Measurements from ENCODE around the gene RXFP3. TPM values are rescaled to one million over a fixed set of nuclear protein-coding genes. Genes with fewer than 3 reads are reported as not detected.
"Not testable (repeated sequence)": the region's sequence is repeated elsewhere in the genome, so short reads cannot be mapped to it uniquely, and the experiment has no call there.

RXFP3 gene
- total RNA-seq, 4 donors from 2014 or later: not detected

GRCh38 chr5:33905381-33905780 lies 30.8 kb upstream of the RXFP3 start:
- 95 to 96% methylated on average over 1 of the region's 1 CpG for WGBS, 2 donors
- no peak for DNase-seq (ENCODE audit: low spot score in 2 of 2)
- intact Hi-C loops (cut with DNase I; ENCODE audit: low total_unique reads): no loop called here
- H3K4me3 ChIP-seq (ENCODE audit: low read depth, poor library complexity, severe bottlenecking): no peak overlapping the region
- TF ChIP-seq POLR2A (IDR thresholded peaks at IDR 0.05): no peak
- TF ChIP-seq, protein P1, sequence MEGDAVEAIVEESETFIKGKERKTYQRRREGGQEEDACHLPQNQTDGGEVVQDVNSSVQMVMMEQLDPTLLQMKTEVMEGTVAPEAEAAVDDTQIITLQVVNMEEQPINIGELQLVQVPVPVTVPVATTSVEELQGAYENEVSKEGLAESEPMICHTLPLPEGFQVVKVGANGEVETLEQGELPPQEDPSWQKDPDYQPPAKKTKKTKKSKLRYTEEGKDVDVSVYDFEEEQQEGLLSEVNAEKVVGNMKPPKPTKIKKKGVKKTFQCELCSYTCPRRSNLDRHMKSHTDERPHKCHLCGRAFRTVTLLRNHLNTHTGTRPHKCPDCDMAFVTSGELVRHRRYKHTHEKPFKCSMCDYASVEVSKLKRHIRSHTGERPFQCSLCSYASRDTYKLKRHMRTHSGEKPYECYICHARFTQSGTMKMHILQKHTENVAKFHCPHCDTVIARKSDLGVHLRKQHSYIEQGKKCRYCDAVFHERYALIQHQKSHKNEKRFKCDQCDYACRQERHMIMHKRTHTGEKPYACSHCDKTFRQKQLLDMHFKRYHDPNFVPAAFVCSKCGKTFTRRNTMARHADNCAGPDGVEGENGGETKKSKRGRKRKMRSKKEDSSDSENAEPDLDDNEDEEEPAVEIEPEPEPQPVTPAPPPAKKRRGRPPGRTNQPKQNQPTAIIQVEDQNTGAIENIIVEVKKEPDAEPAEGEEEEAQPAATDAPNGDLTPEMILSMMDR (IDR thresholded peaks at IDR 0.05): no peak

- 85 to 87% methylated on average over 7 of the region's 7 CpGs for WGBS, 2 donors
Observed at GRCh38 chr5:33906248-33906647, 29.9 kb upstream of the RXFP3 start.

DNA sequence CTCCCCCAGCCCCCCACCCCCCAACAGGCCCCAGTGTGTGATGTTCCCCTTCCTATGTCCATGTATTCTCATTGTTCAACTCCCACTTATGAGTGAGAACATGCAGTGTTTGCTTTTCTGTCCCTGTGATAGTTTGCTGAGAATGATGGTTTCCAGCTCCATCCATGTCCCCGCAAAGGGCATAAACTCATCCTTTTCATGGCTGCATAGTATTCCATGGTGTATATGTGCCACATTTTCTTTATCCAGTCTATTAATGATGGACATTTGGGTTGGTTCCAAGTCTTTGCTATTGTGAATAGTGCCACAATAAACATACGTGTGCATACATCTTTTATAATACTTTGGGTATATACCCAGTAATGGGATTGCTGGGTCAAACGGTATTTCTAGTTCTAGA lies 21.3 kb upstream of the RXFP3 start:
- H3K4me3 ChIP-seq (ENCODE audit: low read depth, poor library complexity, severe bottlenecking); intact Hi-C loops (cut with DNase I; ENCODE audit: low total_unique reads); DNase-seq (ENCODE audit: low spot score in 2 of 2): not testable (repeated sequence)
- 92 to 94% methylated on average over 3 of the region's 3 CpGs for WGBS, 2 donors

More at GRCh38 chr5:33906248-33906647, 29.9 kb upstream of the RXFP3 start:
- DNase-seq (ENCODE audit: low spot score in 2 of 2); H3K4me3 ChIP-seq (ENCODE audit: low read depth, poor library complexity, severe bottlenecking); intact Hi-C loops (cut with DNase I; ENCODE audit: low total_unique reads): not testable (repeated sequence)

DNA sequence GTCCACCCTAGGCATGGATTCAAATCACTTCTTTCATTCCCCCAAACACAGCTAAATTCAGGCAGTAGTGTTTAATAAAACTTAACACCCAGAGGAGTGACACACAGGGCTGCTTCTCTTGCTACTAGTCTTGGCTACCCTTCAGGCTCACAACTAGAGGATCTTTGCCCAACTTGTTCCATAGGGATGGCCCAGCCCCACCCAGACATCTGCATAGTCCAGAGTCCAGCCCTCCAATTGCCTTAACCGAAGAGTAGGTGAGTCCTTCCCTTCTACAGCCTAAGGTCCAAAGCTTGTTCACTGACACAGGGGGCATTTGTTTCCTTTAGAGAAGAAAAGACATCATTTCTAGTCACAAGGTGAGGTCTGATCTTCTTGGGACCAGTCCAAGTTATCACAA lies 15.2 kb upstream of the RXFP3 start:
- intact Hi-C loops (cut with DNase I; ENCODE audit: low total_unique reads): no loop called here
- DNase-seq (ENCODE audit: low spot score in 2 of 2): no peak
- 85% methylated on average over 1 of the region's 1 CpG for WGBS, 2 donors
- no peak for TF ChIP-seq POLR2A (IDR thresholded peaks at IDR 0.05)
- TF ChIP-seq, protein P1 (IDR thresholded peaks at IDR 0.05): no peak
- H3K4me3 ChIP-seq (ENCODE audit: low read depth, poor library complexity, severe bottlenecking): no peak overlapping the region

DNA sequence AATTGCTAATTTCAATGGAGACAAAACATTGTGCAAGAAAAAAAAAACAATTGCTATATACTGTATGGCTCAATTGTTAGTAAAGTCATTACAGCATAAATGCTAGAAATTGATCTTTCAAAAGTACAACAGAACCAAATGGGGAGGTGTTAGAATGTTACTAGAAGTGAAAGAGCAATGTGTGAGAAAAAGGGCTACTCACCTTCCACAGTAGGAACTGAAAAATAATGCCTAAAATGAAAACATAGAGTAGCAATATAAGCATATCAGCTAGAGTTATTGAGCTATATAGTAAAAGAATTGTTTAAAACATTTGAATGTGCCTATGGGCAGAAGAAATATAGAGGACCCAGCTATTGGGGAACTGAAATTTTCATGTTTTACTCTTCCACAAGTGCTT lies 10.9 kb upstream of the RXFP3 start:
- intact Hi-C loops (cut with DNase I; ENCODE audit: low total_unique reads): no loop called here
- no peak overlapping the region for H3K4me3 ChIP-seq (ENCODE audit: low read depth, poor library complexity, severe bottlenecking)
- TF ChIP-seq, protein P1 (IDR thresholded peaks at IDR 0.05): no peak
- TF ChIP-seq POLR2A (IDR thresholded peaks at IDR 0.05): no peak
- DNase-seq (ENCODE audit: low spot score in 2 of 2): no peak

DNA sequence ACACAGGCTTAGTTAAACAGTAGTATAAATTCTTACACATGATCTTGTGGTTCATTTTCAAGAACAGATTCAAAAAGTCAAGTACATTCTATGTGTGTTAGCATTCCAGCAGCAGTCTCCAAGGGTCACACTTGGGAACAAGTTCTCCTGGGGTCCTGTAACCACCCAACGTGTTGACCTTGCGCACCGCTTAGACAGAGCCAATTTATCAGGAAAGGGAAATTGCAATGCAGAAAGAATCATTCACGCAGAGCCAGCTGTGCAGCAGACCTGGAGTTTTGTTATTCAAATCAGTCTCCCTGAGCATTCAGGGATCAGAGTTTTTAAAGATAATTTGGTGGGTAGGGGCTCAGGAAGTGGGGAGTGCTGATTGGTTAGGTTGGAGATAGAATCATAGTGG lies 8.5 kb upstream of the RXFP3 start:
- H3K4me3 ChIP-seq (ENCODE audit: low read depth, poor library complexity, severe bottlenecking): no peak overlapping the region
- WGBS, 2 donors: 51 to 60% methylated on average over 4 of the region's 4 CpGs
- TF ChIP-seq POLR2A (IDR thresholded peaks at IDR 0.05): no peak
- TF ChIP-seq, protein P1 (IDR thresholded peaks at IDR 0.05): no peak
- no peak for DNase-seq (ENCODE audit: low spot score in 2 of 2)
- intact Hi-C loops (cut with DNase I; ENCODE audit: low total_unique reads): no loop called here

GRCh38 chr5:33928283-33928682 lies 7.9 kb upstream of the RXFP3 start:
- TF ChIP-seq POLR2A (IDR thresholded peaks at IDR 0.05): no peak
- TF ChIP-seq, protein P1 (IDR thresholded peaks at IDR 0.05): no peak
- no peak for DNase-seq (ENCODE audit: low spot score in 2 of 2)
- intact Hi-C loops (cut with DNase I; ENCODE audit: low total_unique reads): no loop called here
- no peak overlapping the region for H3K4me3 ChIP-seq (ENCODE audit: low read depth, poor library complexity, severe bottlenecking)
- 63 to 64% methylated on average over 2 of the region's 2 CpGs for WGBS, 2 donors

All from lower leg skin (tissue), 4 donors.